ENCODE data around the gene MSLN. TPM values are rescaled to one million over a fixed set of nuclear protein-coding genes. Genes with fewer than 3 reads are reported as not detected.

Gene MSLN
- total and polyA plus RNA-seq, 9 of the 15 experiments (the other 6 are each of a cell fraction or from before 2014, with no cell fraction given), result not detected

DNA sequence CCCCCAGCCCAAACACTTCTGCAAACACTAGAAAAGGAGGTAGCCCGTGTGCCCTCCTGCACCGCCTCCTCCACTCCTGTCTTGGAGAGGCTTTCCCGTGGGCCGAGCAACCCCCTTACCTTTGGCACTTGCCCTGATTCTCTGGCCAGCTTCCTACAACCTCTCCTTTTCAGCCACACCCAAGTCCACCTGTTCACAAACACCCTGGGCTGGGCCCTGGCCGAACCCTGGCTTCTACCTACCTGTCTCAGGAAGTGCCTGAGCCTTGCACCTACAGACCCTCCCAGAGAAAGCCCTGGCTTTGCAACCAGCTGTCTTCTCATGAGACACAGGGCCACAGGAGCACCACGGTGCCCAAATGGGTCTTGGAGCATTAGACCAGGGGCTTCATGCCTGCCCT, 41.6 kb upstream of the MSLN start:
- no peaks in the 10 kb centered on the region; the same call in 1 of the 2 replicates for H4K20me1 ChIP-seq (replicated peaks; ENCODE audit: control insufficient read depth, insufficient read depth, low read length)
- H3K27ac ChIP-seq (ENCODE audit: extremely low read depth, low read depth, low read length), result no peak overlapping the region
- H3K9me3 ChIP-seq (replicated peaks; ENCODE audit: control insufficient read depth, insufficient read depth, low read depth, low read length), result no peaks in the 10 kb centered on the region
- peaks cover 3% of the 10 kb centered on the region for H3K9me1 ChIP-seq (ENCODE audit: control insufficient read depth, insufficient read depth, low read length)
- H3K9ac ChIP-seq (ENCODE audit: insufficient read depth in 1 of 2, low read depth in 2 of 2, low read length in 2 of 2), result peak overlapping the region in 1 of 2 experiments; percentile 85; a peak in 2 of 4 replicates
- ATAC-seq, result no peak
- no peak for DNase-seq (ENCODE audit: extremely low read depth in 1 of 4, low spot score in 3 of 4)
- no peak overlapping the region for H3K4me3 ChIP-seq
- peaks cover 17 to 98% of the 10 kb centered on the region in 2 experiments; a peak in 4 of 5 replicates for H3K4me1 ChIP-seq (replicated peaks in 1 of 2; ENCODE audit: control insufficient read depth in 2 of 2, insufficient read depth in 2 of 2, low read length in 2 of 2)
- ChIA-PET POLR2A (interaction anchor here (0.6 to 1.0 kb wide), 2 partner anchors 12 to 21 kb away, joined by 3 read pairs; no protein-coding TSS in a partner anchor), CTCF (ENCODE audit: low intra/inter-chr PET ratio) (no interaction called here)
- intact Hi-C loops (cut with micrococcal nuclease) (no loop called here), in situ Hi-C loops (cut with MboI) (loop anchor here (10.0 kb wide), 1 partner anchor 336 kb away; no protein-coding TSS in a partner anchor)
- peak overlapping the region; percentile 40; the same call in 1 of the 2 replicates for H3K4me2 ChIP-seq (ENCODE audit: insufficient read depth, low read length)
- no peak for FAIRE-seq
- H3K36me3 ChIP-seq (ENCODE audit: control insufficient read depth, insufficient read depth, low read length), result peaks cover 31% of the 10 kb centered on the region; the same call in 2 of the 3 replicates
- BruUV-seq (replicated peaks), result no TSS peak
- no peaks in the 10 kb centered on the region for H3K27me3 ChIP-seq (ENCODE audit: control insufficient read depth in 2 of 2, insufficient read depth in 2 of 2, low read length in 2 of 2)
- no peak overlapping the region for H2AFZ ChIP-seq (ENCODE audit: low read depth, low read length)
- H3K79me2 ChIP-seq (ENCODE audit: control insufficient read depth, insufficient read depth, low read length), result peaks cover 54% of the 10 kb centered on the region
- WGBS (ENCODE audit: insufficient coverage, low coverage, missing lambda C conversion rate), result 84% methylated on average over 6 of the region's 6 CpGs
- TF ChIP-seq, protein P1, sequence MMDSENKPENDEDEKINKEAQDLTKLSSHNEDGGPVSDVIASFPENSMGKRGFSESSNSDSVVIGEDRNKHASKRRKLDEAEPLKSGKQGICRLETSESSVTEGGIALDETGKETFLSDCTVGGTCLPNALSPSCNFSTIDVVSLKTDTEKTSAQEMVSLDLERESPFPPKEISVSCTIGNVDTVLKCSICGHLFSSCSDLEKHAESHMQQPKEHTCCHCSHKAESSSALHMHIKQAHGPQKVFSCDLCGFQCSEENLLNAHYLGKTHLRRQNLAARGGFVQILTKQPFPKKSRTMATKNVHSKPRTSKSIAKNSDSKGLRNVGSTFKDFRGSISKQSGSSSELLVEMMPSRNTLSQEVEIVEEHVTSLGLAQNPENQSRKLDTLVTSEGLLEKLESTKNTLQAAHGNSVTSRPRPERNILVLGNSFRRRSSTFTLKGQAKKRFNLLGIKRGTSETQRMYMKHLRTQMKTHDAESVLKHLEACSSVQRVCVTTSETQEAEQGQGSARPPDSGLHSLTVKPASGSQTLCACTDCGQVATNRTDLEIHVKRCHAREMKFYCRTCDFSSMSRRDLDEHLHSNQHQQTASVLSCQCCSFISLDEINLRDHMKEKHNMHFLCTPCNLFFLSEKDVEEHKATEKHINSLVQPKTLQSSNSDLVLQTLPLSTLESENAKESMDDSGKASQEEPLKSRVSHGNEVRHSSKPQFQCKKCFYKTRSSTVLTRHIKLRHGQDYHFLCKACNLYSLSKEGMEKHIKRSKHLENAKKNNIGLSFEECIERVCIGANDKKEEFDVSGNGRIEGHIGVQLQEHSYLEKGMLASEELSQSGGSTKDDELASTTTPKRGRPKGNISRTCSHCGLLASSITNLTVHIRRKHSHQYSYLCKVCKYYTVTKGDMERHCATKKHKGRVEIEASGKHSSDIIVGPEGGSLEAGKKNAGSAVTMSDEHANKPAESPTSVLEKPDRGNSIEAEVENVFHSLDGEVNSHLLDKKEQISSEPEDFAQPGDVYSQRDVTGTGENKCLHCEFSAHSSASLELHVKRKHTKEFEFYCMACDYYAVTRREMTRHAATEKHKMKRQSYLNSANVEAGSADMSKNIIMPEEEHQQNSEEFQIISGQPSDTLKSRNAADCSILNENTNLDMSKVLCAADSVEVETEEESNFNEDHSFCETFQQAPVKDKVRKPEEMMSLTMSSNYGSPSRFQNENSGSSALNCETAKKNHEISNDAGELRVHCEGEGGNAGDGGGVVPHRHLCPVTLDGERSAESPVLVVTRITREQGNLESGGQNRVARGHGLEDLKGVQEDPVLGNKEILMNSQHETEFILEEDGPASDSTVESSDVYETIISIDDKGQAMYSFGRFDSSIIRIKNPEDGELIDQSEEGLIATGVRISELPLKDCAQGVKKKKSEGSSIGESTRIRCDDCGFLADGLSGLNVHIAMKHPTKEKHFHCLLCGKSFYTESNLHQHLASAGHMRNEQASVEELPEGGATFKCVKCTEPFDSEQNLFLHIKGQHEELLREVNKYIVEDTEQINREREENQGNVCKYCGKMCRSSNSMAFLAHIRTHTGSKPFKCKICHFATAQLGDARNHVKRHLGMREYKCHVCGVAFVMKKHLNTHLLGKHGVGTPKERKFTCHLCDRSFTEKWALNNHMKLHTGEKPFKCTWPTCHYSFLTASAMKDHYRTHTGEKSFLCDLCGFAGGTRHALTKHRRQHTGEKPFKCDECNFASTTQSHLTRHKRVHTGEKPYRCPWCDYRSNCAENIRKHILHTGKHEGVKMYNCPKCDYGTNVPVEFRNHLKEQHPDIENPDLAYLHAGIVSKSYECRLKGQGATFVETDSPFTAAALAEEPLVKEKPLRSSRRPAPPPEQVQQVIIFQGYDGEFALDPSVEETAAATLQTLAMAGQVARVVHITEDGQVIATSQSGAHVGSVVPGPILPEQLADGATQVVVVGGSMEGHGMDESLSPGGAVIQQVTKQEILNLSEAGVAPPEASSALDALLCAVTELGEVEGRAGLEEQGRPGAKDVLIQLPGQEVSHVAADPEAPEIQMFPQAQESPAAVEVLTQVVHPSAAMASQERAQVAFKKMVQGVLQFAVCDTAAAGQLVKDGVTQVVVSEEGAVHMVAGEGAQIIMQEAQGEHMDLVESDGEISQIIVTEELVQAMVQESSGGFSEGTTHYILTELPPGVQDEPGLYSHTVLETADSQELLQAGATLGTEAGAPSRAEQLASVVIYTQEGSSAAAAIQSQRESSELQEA (IDR thresholded peaks at IDR 0.05; ENCODE audit: low read depth), result no peak
- TF ChIP-seq ZNF3 (CRISPR knock-in tag; IDR thresholded peaks at IDR 0.05), result no peak
- TF ChIP-seq, protein P2, sequence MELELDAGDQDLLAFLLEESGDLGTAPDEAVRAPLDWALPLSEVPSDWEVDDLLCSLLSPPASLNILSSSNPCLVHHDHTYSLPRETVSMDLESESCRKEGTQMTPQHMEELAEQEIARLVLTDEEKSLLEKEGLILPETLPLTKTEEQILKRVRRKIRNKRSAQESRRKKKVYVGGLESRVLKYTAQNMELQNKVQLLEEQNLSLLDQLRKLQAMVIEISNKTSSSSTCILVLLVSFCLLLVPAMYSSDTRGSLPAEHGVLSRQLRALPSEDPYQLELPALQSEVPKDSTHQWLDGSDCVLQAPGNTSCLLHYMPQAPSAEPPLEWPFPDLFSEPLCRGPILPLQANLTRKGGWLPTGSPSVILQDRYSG (tag; conservative IDR thresholded peaks at IDR 0.05; ENCODE audit: low read depth), result no peak
- TF ChIP-seq PHF20 (IDR thresholded peaks at IDR 0.05; ENCODE audit: partially characterized antibody), result no peak
- no peak for TF ChIP-seq KAT2B (IDR thresholded peaks at IDR 0.05; ENCODE audit: low read depth, low read length)
- TF ChIP-seq, protein P3, sequence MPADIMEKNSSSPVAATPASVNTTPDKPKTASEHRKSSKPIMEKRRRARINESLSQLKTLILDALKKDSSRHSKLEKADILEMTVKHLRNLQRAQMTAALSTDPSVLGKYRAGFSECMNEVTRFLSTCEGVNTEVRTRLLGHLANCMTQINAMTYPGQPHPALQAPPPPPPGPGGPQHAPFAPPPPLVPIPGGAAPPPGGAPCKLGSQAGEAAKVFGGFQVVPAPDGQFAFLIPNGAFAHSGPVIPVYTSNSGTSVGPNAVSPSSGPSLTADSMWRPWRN (IDR thresholded peaks at IDR 0.05; ENCODE audit: low read depth), result no peak
- TF ChIP-seq, protein P4, sequence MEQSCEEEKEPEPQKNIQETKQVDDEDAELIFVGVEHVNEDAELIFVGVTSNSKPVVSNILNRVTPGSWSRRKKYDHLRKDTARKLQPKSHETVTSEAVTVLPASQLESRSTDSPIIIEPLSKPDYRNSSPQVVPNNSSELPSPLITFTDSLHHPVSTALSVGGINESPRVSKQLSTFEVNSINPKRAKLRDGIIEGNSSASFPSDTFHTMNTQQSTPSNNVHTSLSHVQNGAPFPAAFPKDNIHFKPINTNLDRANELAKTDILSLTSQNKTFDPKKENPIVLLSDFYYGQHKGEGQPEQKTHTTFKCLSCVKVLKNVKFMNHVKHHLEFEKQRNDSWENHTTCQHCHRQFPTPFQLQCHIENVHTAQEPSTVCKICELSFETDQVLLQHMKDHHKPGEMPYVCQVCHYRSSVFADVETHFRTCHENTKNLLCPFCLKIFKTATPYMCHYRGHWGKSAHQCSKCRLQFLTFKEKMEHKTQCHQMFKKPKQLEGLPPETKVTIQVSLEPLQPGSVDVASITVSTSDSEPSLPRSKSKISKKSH (CRISPR knock-in tag; IDR thresholded peaks at IDR 0.05), result no peak
- TF ChIP-seq ASH1L (IDR thresholded peaks at IDR 0.05; ENCODE audit: borderline replicate concordance, low read depth, partially characterized antibody), result no peak
